GM12878 (cell line): ENCODE measurements around the gene PPP2R3C. TPM values are rescaled to one million over a fixed set of nuclear protein-coding genes. Genes with fewer than 3 reads are reported as not detected.

ENCODE experiments used
- ATAC-seq: fragments of 200-7000 bp; cut with Tn5 transposase; 3 replicates; pipeline ENCODE4 v1.9.1; 2020; ENCODE audit warnings: mild to moderate bottlenecking, moderate library complexity
- BruUV-seq: library from RNA; stranded (reverse); fragments of 400-500 nt; replicated peaks from 2 replicates; lab custom pipeline; 2021; lab: Mats Ljungman, UMichigan
- CTCF ChIA-PET: fragments of 300-600 bp; sonication (Branson Sonifier 250); formaldehyde crosslinking; extraction: SDS; loops from one replicate; lab custom pipeline; 2021; ENCODE audit warnings: inconsistent platforms; lab: Yijun Ruan, JAX
- POLR2A ChIA-PET: fragments of 350-600 bp; formaldehyde crosslinking; extraction: SDS; loops from one replicate; lab custom pipeline; 2021; ENCODE audit warnings: inconsistent platforms; lab: Charles Lee
- RAD21 ChIA-PET: fragments of 300-600 bp; sonication (Branson Sonifier 250); formaldehyde crosslinking; loops from one replicate; lab custom pipeline; 2023; ENCODE audit warnings: antibody characterized with exemption; ENCODE audit not compliant: unreplicated experiment; lab: Charles Lee
- SMC1A ChIA-PET: fragments of 300-600 bp; sonication (Branson Sonifier 250); formaldehyde crosslinking; loops from one replicate; lab custom pipeline; 2023; ENCODE audit not compliant: unreplicated experiment, uncharacterized antibody; lab: Charles Lee
- DNase-seq: peaks from one replicate; pipeline ENCODE4 v3.0.0-alpha.2; 2011; ENCODE audit warnings: low read depth, low spot score
- FAIRE-seq: peaks from 3 replicates; lab custom pipeline; 2011; peaks lifted over from hg19 to GRCh38; lab: Jason Lieb, UNC
- H2AFZ ChIP-seq: 2 replicates; pipeline ENCODE4 v1.6.0; 2011; ENCODE audit warnings: low read depth, low read length, control low read depth; ENCODE audit not compliant: control insufficient read depth
- H3K27ac ChIP-seq: 2 replicates; pipeline ENCODE4 v1.5.1; 2011; ENCODE audit warnings: control low read depth; ENCODE audit not compliant: control insufficient read depth, insufficient read depth
- H3K27me3 ChIP-seq, 2 experiments: replicated peaks in 1 of 2; 2 replicates each; pipeline versions ENCODE4 v1.6.0 to v1.6.1; 2011; ENCODE audit warnings: low read length in 1 of 2; ENCODE audit not compliant: control insufficient read depth in 2 of 2, insufficient read depth in 2 of 2
- H3K36me3 ChIP-seq, 2 experiments: 2 replicates each; pipeline ENCODE4 v1.5.1; 2011; ENCODE audit warnings: low read length in 1 of 2; ENCODE audit not compliant: control insufficient read depth in 2 of 2, insufficient read depth in 2 of 2
- H3K4me1 ChIP-seq: 2 replicates; pipeline ENCODE4 v1.6.1; 2011; ENCODE audit warnings: mild to moderate bottlenecking, low read length, moderate library complexity, mixed read lengths; ENCODE audit not compliant: control insufficient read depth, insufficient read depth
- H3K4me2 ChIP-seq: 2 replicates; pipeline ENCODE4 v1.6.0; 2011; ENCODE audit warnings: control low read depth; ENCODE audit not compliant: control insufficient read depth, insufficient read depth
- H3K4me3 ChIP-seq: fragments of 200-600 bp; sonication (generic); 2 replicates; pipeline ENCODE4 v1.5.1; 2016
- H3K79me2 ChIP-seq: 2 replicates; pipeline ENCODE4 v1.6.0; 2011; ENCODE audit warnings: low read length; ENCODE audit not compliant: control insufficient read depth, insufficient read depth
- H3K9ac ChIP-seq: 2 replicates; pipeline ENCODE4 v1.8.0; 2011; ENCODE audit warnings: low read length, control low read depth, mixed read lengths; ENCODE audit not compliant: control insufficient read depth, insufficient read depth
- H3K9me3 ChIP-seq: replicated peaks from 3 replicates; pipeline ENCODE4 v1.5.1; 2011; ENCODE audit warnings: mild to moderate bottlenecking, low read length; ENCODE audit not compliant: control insufficient read depth, insufficient read depth
- H4K20me1 ChIP-seq: 2 replicates; pipeline ENCODE4 v1.6.0; 2011; ENCODE audit not compliant: control insufficient read depth, insufficient read depth
- BHLHE40 ChIP-seq, 2 experiments: fragments of 450-650 bp in 1 of 2; IDR thresholded peaks; 2 replicates each; pipeline ENCODE4 v1.6.1; 2011 to 2017; ENCODE audit warnings: low read depth in 2 of 2, borderline replicate concordance in 1 of 2, improper control_type of control experiment in 1 of 2, low read length in 1 of 2, mild to moderate bottlenecking in 1 of 2
- CEBPB ChIP-seq, 2 experiments: fragments of 150-350 bp in 1 of 2; IDR thresholded peaks; 2 replicates each; pipeline ENCODE4 v1.6.1; 2012 to 2014; ENCODE audit warnings: low read depth in 2 of 2, low read length in 2 of 2, borderline replicate concordance in 1 of 2, inconsistent platforms in 1 of 2
- CHD2 ChIP-seq: IDR thresholded peaks from 2 replicates; pipeline ENCODE4 v1.6.1; 2011; ENCODE audit warnings: low read depth, low read length, improper control_type of control experiment, borderline replicate concordance
- ELK1 ChIP-seq: IDR thresholded peaks from 2 replicates; pipeline ENCODE4 v1.6.1; 2012; ENCODE audit warnings: low read depth, low read length, improper control_type of control experiment
- EP300 ChIP-seq, 2 experiments: fragments of 150-350 bp in 1 of 2; IDR thresholded peaks; 2 replicates each; pipeline ENCODE4 v1.6.1; 2011 to 2012; ENCODE audit warnings: low read depth in 2 of 2, low read length in 2 of 2, borderline replicate concordance in 1 of 2, improper control_type of control experiment in 1 of 2, inconsistent platforms in 1 of 2; ENCODE audit not compliant: control insufficient read depth in 1 of 2
- HCFC1 ChIP-seq: fragments of 150-350 bp; IDR thresholded peaks from 2 replicates; pipeline ENCODE4 v1.6.1; 2014; ENCODE audit warnings: low read length
- HSF1 ChIP-seq: fragments of 150-350 bp; IDR thresholded peaks from 2 replicates; pipeline ENCODE4 v1.6.1; 2014; ENCODE audit warnings: mild to moderate bottlenecking, low read depth, low read length
- IRF4 ChIP-seq: IDR thresholded peaks from 2 replicates; pipeline ENCODE4 v1.6.1; 2011; ENCODE audit warnings: low read depth, low read length
- MAX ChIP-seq: IDR thresholded peaks from 2 replicates; pipeline ENCODE4 v1.6.1; 2012; ENCODE audit warnings: low read depth, low read length, improper control_type of control experiment
- NFYA ChIP-seq: IDR thresholded peaks from 2 replicates; pipeline ENCODE4 v1.6.1; 2011; ENCODE audit warnings: low read depth, mild to moderate bottlenecking, low read length, improper control_type of control experiment, borderline replicate concordance
- POU2F2 ChIP-seq: IDR thresholded peaks from 3 replicates; pipeline ENCODE4 v1.6.1; 2011; ENCODE audit warnings: low read depth, mild to moderate bottlenecking, low read length, borderline replicate concordance
- RAD51 ChIP-seq: fragments of 450-650 bp; IDR thresholded peaks from 2 replicates; pipeline ENCODE4 v1.6.1; 2016; ENCODE audit warnings: moderate library complexity, mild to moderate bottlenecking, inconsistent platforms
- RELB ChIP-seq: fragments of 450-650 bp; IDR thresholded peaks from 2 replicates; pipeline ENCODE4 v1.6.1; 2017; ENCODE audit warnings: low read depth, mild to moderate bottlenecking, moderate library complexity
- RFX5 ChIP-seq: IDR thresholded peaks from 2 replicates; pipeline ENCODE4 v1.6.1; 2011; ENCODE audit warnings: low read depth, low read length, improper control_type of control experiment
- WGBS: methylation state at CpG from one replicate; pipeline ENCODE4 v1.1.6; 2016; ENCODE audit warnings: low lambda C conversion rate; ENCODE audit not compliant: insufficient replicate concordance, insufficient coverage; ENCODE audit errors: missing lambda C conversion rate; 5-methylcytosine and 5-hydroxymethylcytosine counted together
- in situ Hi-C: fragments of 300-500 bp; cut with MboI; formaldehyde crosslinking; loops from 9 replicates; pipeline ENCODE4 v1.14.3; 2018; ENCODE audit warnings: mixed read lengths
- intact Hi-C: fragments of 100-400 bp; cut with micrococcal nuclease; formaldehyde crosslinking; loops from one replicate; pipeline ENCODE4 v1.14.2; 2022; ENCODE audit not compliant: unreplicated experiment
- polyA plus RNA-seq, 11 experiments: library from polyadenylated mRNA; depleted of rRNA in 4 of 11; unstranded in 6 of 11; stranded (reverse) in 5 of 11; fragments of >200 nt; fragmentation: Nextera tagmentation in 4 of 11; fragmentation: Illumina TruSeq in 1 of 11; extraction: Ambion mirVana in 4 of 11; extraction: Trizol in 1 of 11; gene quantifications; 1 replicate in 1 of 11; 2 replicates in 10 of 11; pipeline versions ENCODE4 v1.2.1 to v1.2.3, GENCODE V29; 2011 to 2016; ENCODE audit warnings: inconsistent platforms in 2 of 11, missing spikeins in 2 of 11, low read depth in 1 of 11
- total RNA-seq, 4 experiments: library from RNA; depleted of rRNA in 3 of 4; stranded (reverse); fragments of >200 nt in 3 of 4; fragmentation: Illumina TruSeq in 1 of 4; extraction: Trizol in 1 of 4; gene quantifications; 2 replicates each; pipeline versions ENCODE4 v1.2.1 to v1.2.3, GENCODE V29; 2013 to 2021

PPP2R3C gene
- total and polyA plus RNA-seq, 10 of the 15 experiments (the other 5 are each of a cell fraction or from before 2014, with no cell fraction given) = 27.6 to 80.5 (median 42.9) TPM

GRCh38 chr14:35046048-35046750 is 75.6 kb downstream of the PPP2R3C start, which contains the start of gene FAM177A1:
Gene FAM177A1 (plus strand): TSS chr14:35046272. CDS start chr14:35046464, 192 bp downstream.
- ATAC-seq (peak; percentile 98), DNase-seq (peak; percentile 78), FAIRE-seq (peak; percentile 95)
- ChIA-PET RAD21 (interaction anchor here (0.8 to 2.1 kb wide), 13 partner anchors 15 to 375 kb away, joined by 3 to 29 read pairs (median 4); partner anchors contain the start of genes BAZ1A, PPP2R3C and SRP54), CTCF (interaction anchor here (0.9 to 3.1 kb wide), 5 partner anchors 64 to 370 kb away, joined by 3 to 20 read pairs (median 4); partner anchors contain the start of genes BAZ1A and SRP54), POLR2A (interaction anchor here (0.6 to 3.5 kb wide), 17 partner anchors 10 to 1095 kb away, joined by 3 to 37 read pairs (median 4); partner anchors contain the start of genes BAZ1A, PPP2R3C, PRORP and SRP54), SMC1A (interaction anchor here (0.6 to 2.2 kb wide), 7 partner anchors 15 to 370 kb away, joined by 3 to 7 read pairs (median 4); partner anchors contain the start of gene PPP2R3C)
- H3K4me1 ChIP-seq = peaks cover 6% of the 10 kb centered on the region; the same call in 1 of the 2 replicates
- H3K79me2 ChIP-seq = peaks cover 3% of the 10 kb centered on the region
- H3K9me3 ChIP-seq = no peaks in the 10 kb centered on the region
- BruUV-seq = no TSS peak
- H3K4me2 ChIP-seq = peak within 1 kb of the TSS; percentile 78
- no peaks in the 10 kb centered on the region for H3K36me3 ChIP-seq
- peak within 1 kb of the TSS; percentile 73 for H3K9ac ChIP-seq
- WGBS = under 1% methylated on average over 58 of the region's 77 CpGs
- peak within 1 kb of the TSS; percentile 93 for H2AFZ ChIP-seq
- H3K27ac ChIP-seq = peak within 1 kb of the TSS; percentile 67
- no peaks in the 10 kb centered on the region for H3K27me3 ChIP-seq
- intact Hi-C loops = loop anchor here (1.0 to 5.0 kb wide), 4 partner anchors 63 to 371 kb away; partner anchors contain the start of genes PRORP and SRP54
- H3K4me3 ChIP-seq = peak within 1 kb of the TSS; percentile 87
- H4K20me1 ChIP-seq = no peaks in the 10 kb centered on the region
- in situ Hi-C loops = loop anchor here (10.0 kb wide), 1 partner anchor 369 kb away; no protein-coding TSS in a partner anchor
- TF ChIP-seq HCFC1 (no peak; the same call in 1 of the 2 replicates), MAX (no peak; the same call in 1 of the 2 replicates), IRF4 (no peak), POU2F2 (peak; percentile 14; the same call in 1 of the 3 replicates), RFX5 (no peak), NFYA (no peak), CHD2 (0 out of 2 replicates have a peak, but pooled peaks have one; percentile 10), BHLHE40 (IDR thresholded peaks at IDR 0.05; ENCODE audit: borderline replicate concordance in 1 of 2, low read depth in 2 of 2, low read length in 1 of 2) (0 out of 4 replicates have a peak, but pooled peaks have one; percentile 11 to 49), RAD51 (no peak), ELK1 (peak; percentile 71), HSF1 (no peak), EP300 (IDR thresholded peaks at IDR 0.05; ENCODE audit: borderline replicate concordance in 1 of 2, control insufficient read depth in 1 of 2, low read depth in 2 of 2, low read length in 2 of 2) (no peak), CEBPB (IDR thresholded peaks at IDR 0.05; ENCODE audit: borderline replicate concordance in 1 of 2, low read depth in 2 of 2, low read length in 2 of 2) (no peak), RELB (peak; percentile 34; the same call in 1 of the 2 replicates)
